Uterus (tissue), 2 donors: ENCODE data around the gene FYTTD1.

Experiments used
- POLR2A ChIP-seq, 2 donors: fragments of 450-650 bp; IDR thresholded peaks; one replicate each; pipeline ENCODE4 v1.6.1; 2016; ENCODE audit warnings: antibody characterized with exemption in 2 of 2, mild to moderate bottlenecking in 1 of 2, moderate library complexity in 1 of 2
- TF ChIP-seq, protein P1 (sequence below), 4 experiments: fragments of 200-600 bp in 2 of 4; fragments of 450-650 bp in 2 of 4; sonication (generic) in 2 of 4; IDR thresholded peaks; one replicate each; pipeline ENCODE4 v1.5.1; 2016 to 2019; ENCODE audit warnings: antibody characterized with exemption in 4 of 4, mild to moderate bottlenecking in 2 of 4, moderate library complexity in 1 of 4

DNA sequence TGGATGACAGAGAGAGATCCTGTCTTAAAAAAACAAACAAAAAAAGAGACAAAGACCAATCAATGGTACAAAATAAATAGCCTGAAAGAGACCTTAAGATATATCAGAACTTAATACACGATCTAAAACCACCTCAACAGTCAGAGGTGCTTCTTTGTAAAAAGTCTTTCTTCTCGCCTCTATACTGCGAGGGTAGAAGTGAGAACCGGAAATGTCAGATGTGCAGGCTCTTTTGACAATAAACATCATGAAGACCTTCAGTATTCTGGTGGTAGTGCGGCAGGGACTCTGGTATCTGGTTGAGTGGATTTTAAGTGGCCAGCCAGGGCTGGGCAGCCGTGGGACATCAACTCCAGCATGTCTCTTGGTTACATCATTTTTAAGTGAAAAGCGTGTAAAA, 43.0 kb upstream of the FYTTD1 start:
- TF ChIP-seq, protein P1, sequence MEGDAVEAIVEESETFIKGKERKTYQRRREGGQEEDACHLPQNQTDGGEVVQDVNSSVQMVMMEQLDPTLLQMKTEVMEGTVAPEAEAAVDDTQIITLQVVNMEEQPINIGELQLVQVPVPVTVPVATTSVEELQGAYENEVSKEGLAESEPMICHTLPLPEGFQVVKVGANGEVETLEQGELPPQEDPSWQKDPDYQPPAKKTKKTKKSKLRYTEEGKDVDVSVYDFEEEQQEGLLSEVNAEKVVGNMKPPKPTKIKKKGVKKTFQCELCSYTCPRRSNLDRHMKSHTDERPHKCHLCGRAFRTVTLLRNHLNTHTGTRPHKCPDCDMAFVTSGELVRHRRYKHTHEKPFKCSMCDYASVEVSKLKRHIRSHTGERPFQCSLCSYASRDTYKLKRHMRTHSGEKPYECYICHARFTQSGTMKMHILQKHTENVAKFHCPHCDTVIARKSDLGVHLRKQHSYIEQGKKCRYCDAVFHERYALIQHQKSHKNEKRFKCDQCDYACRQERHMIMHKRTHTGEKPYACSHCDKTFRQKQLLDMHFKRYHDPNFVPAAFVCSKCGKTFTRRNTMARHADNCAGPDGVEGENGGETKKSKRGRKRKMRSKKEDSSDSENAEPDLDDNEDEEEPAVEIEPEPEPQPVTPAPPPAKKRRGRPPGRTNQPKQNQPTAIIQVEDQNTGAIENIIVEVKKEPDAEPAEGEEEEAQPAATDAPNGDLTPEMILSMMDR (IDR thresholded peaks at IDR 0.05) = no peak
- no peak for TF ChIP-seq POLR2A (IDR thresholded peaks at IDR 0.05)
